ENCODE results near the gene PCDH17. TPM values are rescaled to one million over a fixed set of nuclear protein-coding genes. Genes with fewer than 3 reads are reported as not detected.
A peak's percentile ranks its signal among the peaks of the same experiment; 100 is the strongest.

Gene PCDH17
- total RNA-seq, 1 experiment from 2014 or later: 0.85 TPM

- TF ChIP-seq USF2 (CRISPR knock-in tag; IDR thresholded peaks at IDR 0.05): no peak
- TF ChIP-seq RELA (CRISPR knock-in tag; IDR thresholded peaks at IDR 0.05; ENCODE audit: borderline replicate concordance): no peak
- TF ChIP-seq MYBL2 (CRISPR knock-in tag; IDR thresholded peaks at IDR 0.05): no peak
- no peak for TF ChIP-seq ZNF317 (CRISPR knock-in tag; IDR thresholded peaks at IDR 0.05; ENCODE audit: borderline replicate concordance, low read depth)
- no peak for TF ChIP-seq SP1 (CRISPR knock-in tag; conservative IDR thresholded peaks at IDR 0.05)
- no peak for TF ChIP-seq CTCF (IDR thresholded peaks at IDR 0.05)
- no peak for TF ChIP-seq ERG (CRISPR knock-in tag; IDR thresholded peaks at IDR 0.05)
These were observed 19.0 kb upstream of the PCDH17 start (continued) for GRCh38 chr13:57612568-57612967.

GRCh38 chr13:57624565-57625435 is 6.7 kb upstream of the PCDH17 start:
- Mint-ChIP-seq H3K27me3 (ENCODE audit: low read depth) (peaks cover 27% of the 10 kb centered on the region), H3K4me3 (peak overlapping the region; percentile 45), H3K4me1 (peaks cover 22% of the 10 kb centered on the region), H3K9me3 (no peaks in the 10 kb centered on the region), H3K36me3 (no peaks in the 10 kb centered on the region), H3K27ac (no peak overlapping the region)
- TF ChIP-seq SMAD3 (CRISPR knock-in tag; IDR thresholded peaks at IDR 0.05; ENCODE audit: borderline replicate concordance) (no peak), JAZF1 (CRISPR knock-in tag; IDR thresholded peaks at IDR 0.05) (no peak), ZNF281 (CRISPR knock-in tag; IDR thresholded peaks at IDR 0.05) (no peak), NR3C1 (CRISPR knock-in tag; conservative IDR thresholded peaks at IDR 0.05; ENCODE audit: low read depth) (no peak), FOXK1 (CRISPR knock-in tag; IDR thresholded peaks at IDR 0.05) (no peak), CTCF (IDR thresholded peaks at IDR 0.05) (peak; percentile 87), ZNF138 (CRISPR knock-in tag; conservative IDR thresholded peaks at IDR 0.05) (no peak)
- ATAC-seq (peak; percentile 91), DNase-seq (ENCODE audit: low spot score) (peak; percentile 49)
- ChIA-PET CTCF (interaction anchor here (0.5 to 3.4 kb wide), 80 partner anchors 9 to 1348 kb away, joined by 3 to 107 read pairs (median 4); partner anchors contain the start of gene PCDH17), POLR2A (no interaction called here)

All from WTC11 (cell line).